ENCODE data around the gene CHKA. TPM values are rescaled to one million over a fixed set of nuclear protein-coding genes. Genes with fewer than 3 reads are reported as not detected.

Gene CHKA
- total and polyA plus RNA-seq, 8 donors: 36.8 to 106 (median 82.8) TPM

- ATAC-seq (no peak), DNase-seq (peak in 1 of 4 donors; percentile 47)
- Histone ChIP-seq H3K36me3 (peaks cover 0 to 66% of the 10 kb centered on the region in 2 donors), H3K4me1 (peaks cover 6 to 17% of the 10 kb centered on the region in 2 donors), H3K4me3 (no peak overlapping the region), H3K27me3 (no peaks in the 10 kb centered on the region), H3K27ac (no peak overlapping the region), H3K9me3 (no peaks in the 10 kb centered on the region)
- intact Hi-C loops (cut with DNase I): no loop called here
- TF ChIP-seq CTCF (IDR thresholded peaks at IDR 0.05): no peak
Observed at GRCh38 chr11:68026391-68027105, 94.6 kb downstream of the CHKA start.

GRCh38 chr11:68025047-68025446, 96.1 kb downstream of the CHKA start:
- peaks cover 0 to 73% of the 10 kb centered on the region in 2 donors for H3K36me3 ChIP-seq
- H3K27ac ChIP-seq: no peak overlapping the region
- no peak for TF ChIP-seq CTCF (IDR thresholded peaks at IDR 0.05)
- H3K4me3 ChIP-seq: no peak overlapping the region
- no peaks in the 10 kb centered on the region for H3K9me3 ChIP-seq
- peaks cover 0 to 20% of the 10 kb centered on the region in 2 donors for H3K4me1 ChIP-seq
- ATAC-seq (no peak), DNase-seq (no peak)
- H3K27me3 ChIP-seq: no peaks in the 10 kb centered on the region
- intact Hi-C loops (cut with DNase I): no loop called here

- Histone ChIP-seq H3K27me3 (no peaks in the 10 kb centered on the region), H3K9me3 (no peaks in the 10 kb centered on the region), H3K27ac (no peak overlapping the region), H3K4me3 (no peak overlapping the region), H3K36me3 (peaks cover 0 to 77% of the 10 kb centered on the region in 2 donors), H3K4me1 (peaks cover 0 to 20% of the 10 kb centered on the region in 2 donors)
- no peak for TF ChIP-seq CTCF (IDR thresholded peaks at IDR 0.05)
- intact Hi-C loops (cut with DNase I): no loop called here
- no peak for ATAC-seq
- DNase-seq: no peak
Observed at GRCh38 chr11:68024508-68024907, 96.7 kb downstream of the CHKA start.

- intact Hi-C loops (cut with DNase I): no loop called here
- no peak overlapping the region for H3K4me3 ChIP-seq
- peaks cover 0 to 78% of the 10 kb centered on the region in 2 donors for H3K36me3 ChIP-seq
- DNase-seq: peak in 1 of 4 donors; percentile 69
- no peak for ATAC-seq
- H3K4me1 ChIP-seq: peaks cover 0 to 17% of the 10 kb centered on the region in 2 donors
- H3K27me3 ChIP-seq: no peaks in the 10 kb centered on the region
- no peak for TF ChIP-seq CTCF (IDR thresholded peaks at IDR 0.05)
- H3K27ac ChIP-seq: no peak overlapping the region
- no peaks in the 10 kb centered on the region for H3K9me3 ChIP-seq
Observed at GRCh38 chr11:68022531-68022930, 98.7 kb downstream of the CHKA start.

GRCh38 chr11:68021167-68021787, 99.9 kb downstream of the CHKA start:
- ATAC-seq: peak; percentile 78
- intact Hi-C loops (cut with DNase I): no loop called here
- Histone ChIP-seq H3K27ac (no peak overlapping the region), H3K4me3 (no peak overlapping the region), H3K4me1 (peaks cover 0 to 24% of the 10 kb centered on the region in 2 donors), H3K36me3 (peaks cover 0 to 67% of the 10 kb centered on the region in 2 donors), H3K27me3 (no peaks in the 10 kb centered on the region), H3K9me3 (no peaks in the 10 kb centered on the region)
- TF ChIP-seq CTCF (IDR thresholded peaks at IDR 0.05): peak in 1 of 2 donors; percentile 26
- DNase-seq: peak in 2 of 4 donors; percentile 37 to 85
